GM12878 (cell line): ENCODE results near the gene CLEC17A. TPM values are rescaled to one million over a fixed set of nuclear protein-coding genes. Genes with fewer than 3 reads are reported as not detected.

Source experiments
- ATAC-seq: fragments of 200-7000 bp; cut with Tn5 transposase; 3 replicates; pipeline ENCODE4 v1.9.1; 2020; ENCODE audit warnings: mild to moderate bottlenecking, moderate library complexity
- BruUV-seq: library from RNA; stranded (reverse); fragments of 400-500 nt; replicated peaks from 2 replicates; lab custom pipeline; 2021; lab: Mats Ljungman, UMichigan
- CTCF ChIA-PET: fragments of 300-600 bp; sonication (Branson Sonifier 250); formaldehyde crosslinking; extraction: SDS; loops from one replicate; lab custom pipeline; 2021; ENCODE audit warnings: inconsistent platforms; lab: Yijun Ruan, JAX
- POLR2A ChIA-PET: fragments of 350-600 bp; formaldehyde crosslinking; extraction: SDS; loops from one replicate; lab custom pipeline; 2021; ENCODE audit warnings: inconsistent platforms; lab: Charles Lee
- RAD21 ChIA-PET: fragments of 300-600 bp; sonication (Branson Sonifier 250); formaldehyde crosslinking; loops from one replicate; lab custom pipeline; 2023; ENCODE audit warnings: antibody characterized with exemption; ENCODE audit not compliant: unreplicated experiment; lab: Charles Lee
- SMC1A ChIA-PET: fragments of 300-600 bp; sonication (Branson Sonifier 250); formaldehyde crosslinking; loops from one replicate; lab custom pipeline; 2023; ENCODE audit not compliant: unreplicated experiment, uncharacterized antibody; lab: Charles Lee
- DNase-seq: peaks from one replicate; pipeline ENCODE4 v3.0.0-alpha.2; 2011; ENCODE audit warnings: low read depth, low spot score
- FAIRE-seq: peaks from 3 replicates; lab custom pipeline; 2011; peaks lifted over from hg19 to GRCh38; lab: Jason Lieb, UNC
- H2AFZ ChIP-seq: 2 replicates; pipeline ENCODE4 v1.6.0; 2011; ENCODE audit warnings: low read depth, low read length, control low read depth; ENCODE audit not compliant: control insufficient read depth
- H3K27ac ChIP-seq: 2 replicates; pipeline ENCODE4 v1.5.1; 2011; ENCODE audit warnings: control low read depth; ENCODE audit not compliant: control insufficient read depth, insufficient read depth
- H3K27me3 ChIP-seq, 2 experiments: replicated peaks in 1 of 2; 2 replicates each; pipeline versions ENCODE4 v1.6.0 to v1.6.1; 2011; ENCODE audit warnings: low read length in 1 of 2; ENCODE audit not compliant: control insufficient read depth in 2 of 2, insufficient read depth in 2 of 2
- H3K36me3 ChIP-seq, 2 experiments: 2 replicates each; pipeline ENCODE4 v1.5.1; 2011; ENCODE audit warnings: low read length in 1 of 2; ENCODE audit not compliant: control insufficient read depth in 2 of 2, insufficient read depth in 2 of 2
- H3K4me1 ChIP-seq: 2 replicates; pipeline ENCODE4 v1.6.1; 2011; ENCODE audit warnings: mild to moderate bottlenecking, low read length, moderate library complexity, mixed read lengths; ENCODE audit not compliant: control insufficient read depth, insufficient read depth
- H3K4me2 ChIP-seq: 2 replicates; pipeline ENCODE4 v1.6.0; 2011; ENCODE audit warnings: control low read depth; ENCODE audit not compliant: control insufficient read depth, insufficient read depth
- H3K4me3 ChIP-seq: fragments of 200-600 bp; sonication (generic); 2 replicates; pipeline ENCODE4 v1.5.1; 2016
- H3K79me2 ChIP-seq: 2 replicates; pipeline ENCODE4 v1.6.0; 2011; ENCODE audit warnings: low read length; ENCODE audit not compliant: control insufficient read depth, insufficient read depth
- H3K9ac ChIP-seq: 2 replicates; pipeline ENCODE4 v1.8.0; 2011; ENCODE audit warnings: low read length, control low read depth, mixed read lengths; ENCODE audit not compliant: control insufficient read depth, insufficient read depth
- H3K9me3 ChIP-seq: replicated peaks from 3 replicates; pipeline ENCODE4 v1.5.1; 2011; ENCODE audit warnings: mild to moderate bottlenecking, low read length; ENCODE audit not compliant: control insufficient read depth, insufficient read depth
- H4K20me1 ChIP-seq: 2 replicates; pipeline ENCODE4 v1.6.0; 2011; ENCODE audit not compliant: control insufficient read depth, insufficient read depth
- CREM ChIP-seq: IDR thresholded peaks from 2 replicates; pipeline ENCODE4 v1.6.1; 2014; ENCODE audit warnings: antibody characterized with exemption, low read depth
- EGR1 ChIP-seq, 2 experiments: IDR thresholded peaks; 1 replicate in 1 of 2; 2 replicates in 1 of 2; pipeline ENCODE4 v1.6.1; 2011 to 2012; ENCODE audit warnings: low read depth in 2 of 2, low read length in 2 of 2, borderline replicate concordance in 1 of 2, mild to moderate bottlenecking in 1 of 2, moderate library complexity in 1 of 2
- EP300 ChIP-seq, 2 experiments: fragments of 150-350 bp in 1 of 2; IDR thresholded peaks; 2 replicates each; pipeline ENCODE4 v1.6.1; 2011 to 2012; ENCODE audit warnings: low read depth in 2 of 2, low read length in 2 of 2, borderline replicate concordance in 1 of 2, improper control_type of control experiment in 1 of 2, inconsistent platforms in 1 of 2; ENCODE audit not compliant: control insufficient read depth in 1 of 2
- HDAC6 ChIP-seq: fragments of 200-600 bp; sonication (generic); IDR thresholded peaks from one replicate; pipeline ENCODE4 v1.8.0; 2017; ENCODE audit warnings: antibody characterized with exemption; ENCODE audit not compliant: unreplicated experiment
- KDM1A ChIP-seq: fragments of 200-600 bp; sonication (generic); IDR thresholded peaks from 2 replicates; pipeline ENCODE4 v1.6.1; 2016; ENCODE audit warnings: borderline replicate concordance
- KLF5 ChIP-seq: fragments of 450-650 bp; IDR thresholded peaks from 2 replicates; pipeline ENCODE4 v1.6.1; 2014; ENCODE audit warnings: mild to moderate bottlenecking; ENCODE audit not compliant: partially characterized antibody
- MTA2 ChIP-seq: fragments of 450-650 bp; IDR thresholded peaks from 2 replicates; pipeline ENCODE4 v1.6.1; 2016; ENCODE audit warnings: low read depth, mild to moderate bottlenecking, moderate library complexity
- PAX5 ChIP-seq: IDR thresholded peaks from 2 replicates; pipeline ENCODE4 v1.6.1; 2011; ENCODE audit warnings: low read depth, low read length, borderline replicate concordance
- RAD21 ChIP-seq: IDR thresholded peaks from 2 replicates; pipeline ENCODE4 v1.6.1; 2011; ENCODE audit warnings: mild to moderate bottlenecking, low read depth, low read length, moderate library complexity; ENCODE audit not compliant: insufficient read depth
- SUPT20H ChIP-seq: IDR thresholded peaks from 2 replicates; pipeline ENCODE4 v1.6.1; 2011; ENCODE audit warnings: low read depth, mild to moderate bottlenecking, low read length, moderate library complexity, borderline replicate concordance; ENCODE audit not compliant: control insufficient read depth
- TBL1XR1 ChIP-seq: IDR thresholded peaks from 2 replicates; pipeline ENCODE4 v1.6.1; 2012; ENCODE audit warnings: low read depth, low read length, improper control_type of control experiment
- ZNF24 ChIP-seq: fragments of 450-650 bp; IDR thresholded peaks from 2 replicates; pipeline ENCODE4 v1.6.1; 2017; ENCODE audit warnings: antibody characterized with exemption, mild to moderate bottlenecking
- WGBS: methylation state at CpG from one replicate; pipeline ENCODE4 v1.1.6; 2016; ENCODE audit warnings: low lambda C conversion rate; ENCODE audit not compliant: insufficient replicate concordance, insufficient coverage; ENCODE audit errors: missing lambda C conversion rate; 5-methylcytosine and 5-hydroxymethylcytosine counted together
- in situ Hi-C: fragments of 300-500 bp; cut with MboI; formaldehyde crosslinking; loops from 9 replicates; pipeline ENCODE4 v1.14.3; 2018; ENCODE audit warnings: mixed read lengths
- intact Hi-C: fragments of 100-400 bp; cut with micrococcal nuclease; formaldehyde crosslinking; loops from one replicate; pipeline ENCODE4 v1.14.2; 2022; ENCODE audit not compliant: unreplicated experiment
- polyA plus RNA-seq, 11 experiments: library from polyadenylated mRNA; depleted of rRNA in 4 of 11; unstranded in 6 of 11; stranded (reverse) in 5 of 11; fragments of >200 nt; fragmentation: Nextera tagmentation in 4 of 11; fragmentation: Illumina TruSeq in 1 of 11; extraction: Ambion mirVana in 4 of 11; extraction: Trizol in 1 of 11; gene quantifications; 1 replicate in 1 of 11; 2 replicates in 10 of 11; pipeline versions ENCODE4 v1.2.1 to v1.2.3, GENCODE V29; 2011 to 2016; ENCODE audit warnings: inconsistent platforms in 2 of 11, missing spikeins in 2 of 11, low read depth in 1 of 11
- total RNA-seq, 4 experiments: library from RNA; depleted of rRNA in 3 of 4; stranded (reverse); fragments of >200 nt in 3 of 4; fragmentation: Illumina TruSeq in 1 of 4; extraction: Trizol in 1 of 4; gene quantifications; 2 replicates each; pipeline versions ENCODE4 v1.2.1 to v1.2.3, GENCODE V29; 2013 to 2021
- TF ChIP-seq, protein P1 (sequence below): fragments of 450-650 bp; IDR thresholded peaks from 2 replicates; pipeline ENCODE4 v1.6.1; 2016; ENCODE audit warnings: mild to moderate bottlenecking, moderate library complexity, borderline replicate concordance
- TF ChIP-seq, protein P2 (sequence below): fragments of 150-350 bp; IDR thresholded peaks from 2 replicates; pipeline ENCODE4 v1.6.1; 2014; ENCODE audit warnings: mild to moderate bottlenecking, low read depth, low read length

Gene CLEC17A
- total and polyA plus RNA-seq, 10 of the 15 experiments (the other 5 are each of a cell fraction or from before 2014, with no cell fraction given) = 12.9 to 131 (median 97.3) TPM

DNA sequence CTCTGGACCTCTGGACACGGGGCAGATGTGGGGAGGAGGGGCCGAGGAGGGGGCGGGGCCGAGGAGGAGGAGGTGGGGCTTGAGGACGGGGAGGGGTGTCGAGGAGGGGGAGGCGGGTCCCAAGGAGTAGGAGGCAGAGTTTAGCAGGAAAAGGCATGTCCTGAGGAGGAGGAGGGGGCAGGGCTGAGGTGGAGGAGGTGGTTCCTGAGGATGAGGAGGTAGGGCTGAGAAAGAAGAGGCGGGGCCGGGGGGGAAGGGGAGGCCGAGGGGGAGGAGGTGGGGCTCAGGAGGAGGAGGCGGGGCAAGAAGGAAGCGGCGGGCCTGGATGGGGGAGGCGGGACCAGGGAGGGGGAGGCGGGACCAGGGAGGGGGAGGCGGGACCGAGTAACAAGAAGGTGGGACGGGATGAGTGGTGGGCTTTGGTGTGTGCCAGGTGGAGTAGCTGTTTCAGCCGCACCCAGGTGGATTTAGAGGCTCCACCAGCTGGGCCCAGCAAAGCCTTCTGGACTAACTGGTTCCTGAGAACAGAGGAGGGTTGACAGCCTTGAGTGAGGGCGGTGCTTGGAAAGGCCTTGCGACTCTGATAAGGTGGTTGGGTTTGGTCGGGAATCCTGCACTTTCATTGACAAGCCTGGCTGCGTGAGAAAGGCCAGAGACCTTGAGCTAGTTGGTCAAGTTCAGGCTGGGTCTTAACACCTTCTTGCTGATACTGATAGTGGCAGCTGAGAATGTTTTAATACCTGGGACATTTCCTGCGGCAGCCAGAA lies 45.8 kb upstream of the CLEC17A start:
- Histone ChIP-seq H3K79me2 (peaks cover 1% of the 10 kb centered on the region), H3K27me3 (no peaks in the 10 kb centered on the region), H3K4me3 (no peak overlapping the region), H3K9ac (no peak overlapping the region), H3K27ac (no peak overlapping the region), H4K20me1 (no peaks in the 10 kb centered on the region), H3K4me2 (no peak overlapping the region), H3K4me1 (no peaks in the 10 kb centered on the region), H2AFZ (no peak overlapping the region), H3K36me3 (peaks cover 0 to 5% of the 10 kb centered on the region in 2 experiments; a peak in 1 of 4 replicates), H3K9me3 (no peaks in the 10 kb centered on the region)
- ATAC-seq (peak; percentile 85), FAIRE-seq (no peak), DNase-seq (no peak)
- SMC1A ChIA-PET = no interaction called here
- no peak for TF ChIP-seq KDM1A
- no peak for TF ChIP-seq CREM
- no peak for TF ChIP-seq MTA2
- no peak for TF ChIP-seq HDAC6
- no peak for TF ChIP-seq TBL1XR1
- TF ChIP-seq SUPT20H = no peak
- no peak for TF ChIP-seq RAD21
- TF ChIP-seq ZNF24 = no peak
- TF ChIP-seq KLF5 = no peak
- no peak for TF ChIP-seq EGR1 (IDR thresholded peaks at IDR 0.05; ENCODE audit: borderline replicate concordance in 1 of 2, low read depth in 2 of 2, low read length in 2 of 2)
- TF ChIP-seq EP300 (IDR thresholded peaks at IDR 0.05; ENCODE audit: borderline replicate concordance in 1 of 2, control insufficient read depth in 1 of 2, low read depth in 2 of 2, low read length in 2 of 2) = no peak
- TF ChIP-seq, protein P1, sequence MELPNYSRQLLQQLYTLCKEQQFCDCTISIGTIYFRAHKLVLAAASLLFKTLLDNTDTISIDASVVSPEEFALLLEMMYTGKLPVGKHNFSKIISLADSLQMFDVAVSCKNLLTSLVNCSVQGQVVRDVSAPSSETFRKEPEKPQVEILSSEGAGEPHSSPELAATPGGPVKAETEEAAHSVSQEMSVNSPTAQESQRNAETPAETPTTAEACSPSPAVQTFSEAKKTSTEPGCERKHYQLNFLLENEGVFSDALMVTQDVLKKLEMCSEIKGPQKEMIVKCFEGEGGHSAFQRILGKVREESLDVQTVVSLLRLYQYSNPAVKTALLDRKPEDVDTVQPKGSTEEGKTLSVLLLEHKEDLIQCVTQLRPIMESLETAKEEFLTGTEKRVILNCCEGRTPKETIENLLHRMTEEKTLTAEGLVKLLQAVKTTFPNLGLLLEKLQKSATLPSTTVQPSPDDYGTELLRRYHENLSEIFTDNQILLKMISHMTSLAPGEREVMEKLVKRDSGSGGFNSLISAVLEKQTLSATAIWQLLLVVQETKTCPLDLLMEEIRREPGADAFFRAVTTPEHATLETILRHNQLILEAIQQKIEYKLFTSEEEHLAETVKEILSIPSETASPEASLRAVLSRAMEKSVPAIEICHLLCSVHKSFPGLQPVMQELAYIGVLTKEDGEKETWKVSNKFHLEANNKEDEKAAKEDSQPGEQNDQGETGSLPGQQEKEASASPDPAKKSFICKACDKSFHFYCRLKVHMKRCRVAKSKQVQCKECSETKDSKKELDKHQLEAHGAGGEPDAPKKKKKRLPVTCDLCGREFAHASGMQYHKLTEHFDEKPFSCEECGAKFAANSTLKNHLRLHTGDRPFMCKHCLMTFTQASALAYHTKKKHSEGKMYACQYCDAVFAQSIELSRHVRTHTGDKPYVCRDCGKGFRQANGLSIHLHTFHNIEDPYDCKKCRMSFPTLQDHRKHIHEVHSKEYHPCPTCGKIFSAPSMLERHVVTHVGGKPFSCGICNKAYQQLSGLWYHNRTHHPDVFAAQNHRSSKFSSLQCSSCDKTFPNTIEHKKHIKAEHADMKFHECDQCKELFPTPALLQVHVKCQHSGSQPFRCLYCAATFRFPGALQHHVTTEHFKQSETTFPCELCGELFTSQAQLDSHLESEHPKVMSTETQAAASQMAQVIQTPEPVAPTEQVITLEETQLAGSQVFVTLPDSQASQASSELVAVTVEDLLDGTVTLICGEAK = no peak
- TF ChIP-seq PAX5 = no peak
- TF ChIP-seq, protein P2, sequence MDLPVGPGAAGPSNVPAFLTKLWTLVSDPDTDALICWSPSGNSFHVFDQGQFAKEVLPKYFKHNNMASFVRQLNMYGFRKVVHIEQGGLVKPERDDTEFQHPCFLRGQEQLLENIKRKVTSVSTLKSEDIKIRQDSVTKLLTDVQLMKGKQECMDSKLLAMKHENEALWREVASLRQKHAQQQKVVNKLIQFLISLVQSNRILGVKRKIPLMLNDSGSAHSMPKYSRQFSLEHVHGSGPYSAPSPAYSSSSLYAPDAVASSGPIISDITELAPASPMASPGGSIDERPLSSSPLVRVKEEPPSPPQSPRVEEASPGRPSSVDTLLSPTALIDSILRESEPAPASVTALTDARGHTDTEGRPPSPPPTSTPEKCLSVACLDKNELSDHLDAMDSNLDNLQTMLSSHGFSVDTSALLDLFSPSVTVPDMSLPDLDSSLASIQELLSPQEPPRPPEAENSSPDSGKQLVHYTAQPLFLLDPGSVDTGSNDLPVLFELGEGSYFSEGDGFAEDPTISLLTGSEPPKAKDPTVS = no peak
- RAD21 ChIA-PET = no interaction called here
- in situ Hi-C loops (no loop called here), intact Hi-C loops (no loop called here)
- WGBS = 70% methylated on average over 6 of the region's 24 CpGs
- no TSS peak for BruUV-seq
- CTCF ChIA-PET = interaction anchor here (0.6 to 2.3 kb wide), 3 partner anchors 20 to 564 kb away, joined by 3 to 7 read pairs (median 3); no protein-coding TSS in a partner anchor
- POLR2A ChIA-PET = interaction anchor here (0.5 kb wide), 1 partner anchor 241 kb away, joined by 5 read pairs; no protein-coding TSS in a partner anchor
